NCI-H345 (cell line): Measurements from ENCODE around the gene CT45A10.
"Not testable (repeated sequence)": the region's sequence is repeated elsewhere in the genome, so short reads cannot be mapped to it uniquely, and the experiment has no call there.

ENCODE experiments used
- DNase-seq: peaks from one replicate; lab custom pipeline; 2025; lab: John Stamatoyannopoulos, UW

The CT45A10 gene

GRCh38 chrX:135893294-135893817 lies at the start of gene CT45A10, which contains the start of gene SAGE1:
Gene CT45A10 (minus strand): TSS chrX:135893444. CDS start chrX:135885344, 8,100 bp downstream.
Gene SAGE1 (plus strand): TSS chrX:135893716. CDS start chrX:135896243, 2,527 bp downstream.
- DNase-seq: no peak

- peak; percentile 23 for DNase-seq
Observed at GRCh38 chrX:135931644-135932487, 38.6 kb upstream of the CT45A10 start.

- DNase-seq: no peak
Observed at GRCh38 chrX:135927897-135928296, 34.7 kb upstream of the CT45A10 start.

- DNase-seq: no peak
Observed at GRCh38 chrX:135923353-135923752, 30.1 kb upstream of the CT45A10 start.

GRCh38 chrX:135920516-135920915 lies 27.3 kb upstream of the CT45A10 start:
- DNase-seq: not testable (repeated sequence)

GRCh38 chrX:135914404-135914803 lies 21.2 kb upstream of the CT45A10 start:
- DNase-seq: no peak

GRCh38 chrX:135910251-135910650 lies 17.0 kb upstream of the CT45A10 start:
- no peak for DNase-seq

- DNase-seq: no peak
Observed at GRCh38 chrX:135892781-135893180, 463 bp downstream of the CT45A10 start.

GRCh38 chrX:135890087-135890585 lies 3.1 kb downstream of the CT45A10 start:
- DNase-seq: no peak

- not testable (repeated sequence) for DNase-seq
Observed at GRCh38 chrX:135888976-135889375, 4.3 kb downstream of the CT45A10 start.

- not testable (repeated sequence) for DNase-seq
Observed at GRCh38 chrX:135888230-135888629, 5.0 kb downstream of the CT45A10 start.

- DNase-seq: not testable (repeated sequence)
Observed at GRCh38 chrX:135882741-135883140, 10.5 kb downstream of the CT45A10 start.

- DNase-seq: not testable (repeated sequence)
Observed at GRCh38 chrX:135871712-135872111, 21.5 kb downstream of the CT45A10 start, which contains the start of gene CT45A9. Gene CT45A9 (minus strand): TSS chrX:135871812. CDS start chrX:135868061, 3,751 bp downstream.

GRCh38 chrX:135854438-135854837 lies 38.8 kb downstream of the CT45A10 start, which contains the start of gene CT45A8:
Gene CT45A8 (minus strand): TSS chrX:135854538. CDS start chrX:135850783, 3,755 bp downstream.
- not testable (repeated sequence) for DNase-seq

GRCh38 chrX:135837180-135837579 lies 56.1 kb downstream of the CT45A10 start, which contains the start of gene CT45A7:
Gene CT45A7 (minus strand): TSS chrX:135837280. CDS start chrX:135833533, 3,747 bp downstream.
- not testable (repeated sequence) for DNase-seq
